ENCODE measurements around the gene GALNTL6. TPM values are rescaled to one million over a fixed set of nuclear protein-coding genes. Genes with fewer than 3 reads are reported as not detected.
A peak's percentile ranks its signal among the peaks of the same experiment; 100 is the strongest.
"Not testable (repeated sequence)": the region's sequence is repeated elsewhere in the genome, so short reads cannot be mapped to it uniquely, and the experiment has no call there.

The GALNTL6 gene
- total and polyA plus RNA-seq, 8 donors: 0.13 to 0.41 (median 0.21) TPM; not detected in 4

DNA sequence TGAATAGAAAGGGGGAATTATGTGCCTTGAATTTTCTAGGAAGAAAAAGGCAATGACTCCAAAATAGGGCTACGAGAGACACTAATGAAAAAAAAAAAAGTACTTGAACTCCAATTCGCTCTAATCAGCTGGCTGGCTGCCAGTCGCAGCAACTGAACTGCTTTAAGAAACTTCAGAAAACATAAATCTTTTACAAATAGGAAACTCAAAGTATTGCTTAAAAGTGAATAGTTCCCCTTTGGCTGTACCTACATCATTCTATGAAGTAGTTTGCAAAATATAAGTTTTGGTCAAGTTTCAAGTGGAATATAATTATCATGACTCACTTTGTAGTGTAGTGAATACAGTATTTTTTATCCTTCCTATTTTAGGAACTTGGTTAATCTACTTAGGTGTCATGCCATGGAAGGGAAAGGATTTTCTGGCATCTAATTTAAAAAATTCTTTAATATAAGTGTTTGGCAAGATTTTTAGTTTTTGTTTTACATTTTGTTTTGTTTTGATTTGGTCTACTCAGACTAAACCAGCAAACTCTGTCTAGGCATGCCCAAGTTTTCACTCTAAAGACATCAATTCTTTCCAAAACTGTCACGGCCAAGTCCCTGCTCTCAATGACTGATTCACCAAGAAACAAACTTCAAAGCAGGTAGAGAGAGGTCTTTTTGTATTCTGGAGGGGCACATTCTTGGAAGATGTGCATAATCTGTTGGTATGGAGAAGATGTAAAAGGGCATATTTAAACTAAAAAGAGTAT lies 973.0 kb downstream of the GALNTL6 start:
- Histone ChIP-seq H3K9me3 (no peaks in the 10 kb centered on the region), H3K36me3 (no peaks in the 10 kb centered on the region), H3K27me3 (peaks cover 0 to 5% (median 0%) of the 10 kb centered on the region in 4 donors), H3K27ac (no peak overlapping the region), H3K4me3 (no peak overlapping the region), H3K4me1 (no peaks in the 10 kb centered on the region)
- no peak for TF ChIP-seq CTCF (IDR thresholded peaks at IDR 0.05)
- intact Hi-C loops (cut with DNase I): no loop called here
- no peak for FAIRE-seq
- WGBS, 2 donors: 35 to 50% methylated on average over 4 of the region's 4 CpGs
- peak in 1 of 6 donors; percentile 19 for DNase-seq
- no peak for ATAC-seq

DNA sequence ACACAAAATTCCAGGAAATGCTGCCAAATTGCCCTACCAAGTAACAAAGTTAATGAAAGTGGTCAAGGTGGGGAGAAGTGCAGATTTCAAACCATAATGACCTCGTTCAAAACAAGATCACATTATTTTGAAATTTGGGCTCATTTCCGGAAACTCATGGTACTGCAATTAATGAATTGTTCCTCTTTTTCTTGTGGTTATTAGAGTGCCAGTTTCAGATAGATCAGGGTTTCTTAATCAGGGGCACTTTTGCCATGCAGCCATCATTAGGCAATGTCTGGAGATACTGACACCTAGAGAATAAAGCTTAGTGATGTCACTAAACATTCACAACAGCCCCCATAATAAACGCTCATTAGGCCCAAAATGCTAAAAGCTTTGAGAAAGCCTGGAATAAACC lies 973.9 kb downstream of the GALNTL6 start:
- 56 to 66% methylated on average over 3 of the region's 3 CpGs for WGBS, 2 donors
- no peak for TF ChIP-seq CTCF (IDR thresholded peaks at IDR 0.05)

DNA sequence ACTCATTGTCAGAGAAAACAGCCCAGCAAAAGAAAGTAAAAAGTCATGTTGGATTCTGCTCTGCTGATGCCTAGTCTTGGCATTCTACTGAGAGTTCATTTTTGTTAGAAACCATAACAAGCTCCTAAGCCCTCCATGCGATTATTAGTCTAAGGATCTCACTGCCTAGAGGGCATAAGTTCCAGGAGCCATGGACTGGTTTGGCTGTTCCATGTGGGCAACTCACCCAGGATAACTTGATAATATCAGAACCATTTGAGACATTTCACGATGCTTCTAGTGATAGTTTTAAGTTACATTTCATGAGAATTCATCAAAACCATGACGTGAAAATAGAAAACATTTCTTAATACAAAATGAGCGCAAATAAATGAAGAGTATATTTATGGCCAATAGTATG lies 978.6 kb downstream of the GALNTL6 start:
- 83 to 92% methylated on average over 4 of the region's 4 CpGs for WGBS, 2 donors
- Histone ChIP-seq H3K27ac (no peak overlapping the region), H3K9me3 (no peaks in the 10 kb centered on the region), H3K27me3 (no peaks in the 10 kb centered on the region), H3K4me1 (no peaks in the 10 kb centered on the region), H3K36me3 (no peaks in the 10 kb centered on the region), H3K4me3 (no peak overlapping the region)
- FAIRE-seq: no peak
- DNase-seq: no peak
- ATAC-seq: no peak
- intact Hi-C loops (cut with DNase I): no loop called here
- no peak for TF ChIP-seq CTCF (IDR thresholded peaks at IDR 0.05)

More for the DNA sequence above, 973.9 kb downstream of the GALNTL6 start:
- intact Hi-C loops (cut with DNase I): no loop called here
- Histone ChIP-seq H3K27me3 (peaks cover 0 to 5% (median 0%) of the 10 kb centered on the region in 4 donors), H3K9me3 (no peaks in the 10 kb centered on the region), H3K4me1 (no peaks in the 10 kb centered on the region), H3K27ac (no peak overlapping the region), H3K4me3 (no peak overlapping the region), H3K36me3 (no peaks in the 10 kb centered on the region)
- FAIRE-seq (no peak), ATAC-seq (no peak), DNase-seq (no peak)

- Histone ChIP-seq H3K4me3 (no peak overlapping the region), H3K9me3 (no peaks in the 10 kb centered on the region), H3K36me3 (no peaks in the 10 kb centered on the region), H3K27ac (no peak overlapping the region), H3K27me3 (no peaks in the 10 kb centered on the region), H3K4me1 (no peaks in the 10 kb centered on the region)
- FAIRE-seq (no peak), ATAC-seq (no peak), DNase-seq (no peak)
- intact Hi-C loops (cut with DNase I): no loop called here
- WGBS, 2 donors: 34 to 44% methylated on average over 4 of the region's 4 CpGs
- TF ChIP-seq CTCF (IDR thresholded peaks at IDR 0.05): no peak
Measured at GRCh38 chr4:172793565-172794306, 980.5 kb downstream of the GALNTL6 start.

DNA sequence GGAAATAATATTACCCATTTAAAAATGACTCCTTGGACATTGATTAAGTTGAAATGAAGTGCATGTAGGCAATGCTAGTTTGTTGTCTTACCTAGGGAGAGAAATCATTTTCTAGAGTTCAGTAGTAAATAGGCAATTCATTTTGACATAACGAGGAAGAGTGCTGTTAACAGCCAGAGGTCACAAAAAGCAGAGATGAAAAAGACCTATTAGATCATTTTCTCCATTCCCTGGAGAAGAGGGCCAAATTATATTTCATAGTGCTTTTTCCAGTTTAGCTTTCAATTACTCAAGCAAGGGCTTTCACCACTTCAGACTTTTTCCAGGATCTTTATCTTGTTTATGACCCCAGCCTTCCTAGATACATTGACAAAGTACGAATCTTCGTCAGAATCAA lies 981.1 kb downstream of the GALNTL6 start:
- Histone ChIP-seq H3K27me3 (no peaks in the 10 kb centered on the region), H3K27ac (no peak overlapping the region), H3K4me3 (no peak overlapping the region), H3K9me3 (no peaks in the 10 kb centered on the region), H3K4me1 (no peaks in the 10 kb centered on the region), H3K36me3 (no peaks in the 10 kb centered on the region)
- DNase-seq (no peak), FAIRE-seq (no peak), ATAC-seq (no peak)
- TF ChIP-seq CTCF (IDR thresholded peaks at IDR 0.05): no peak
- intact Hi-C loops (cut with DNase I): no loop called here
- 72 to 80% methylated on average over 3 of the region's 3 CpGs for WGBS, 2 donors

- H3K27ac ChIP-seq; H3K4me1 ChIP-seq; ATAC-seq; intact Hi-C loops (cut with DNase I); H3K36me3 ChIP-seq; FAIRE-seq; H3K9me3 ChIP-seq; H3K27me3 ChIP-seq; H3K4me3 ChIP-seq; DNase-seq: not testable (repeated sequence)
- WGBS, 2 donors: 89 to 96% methylated on average over 18 of the region's 18 CpGs
Measured at GRCh38 chr4:172797281-172797680, 984.1 kb downstream of the GALNTL6 start.

All from pancreas (tissue), 10 donors.